Large intestine (tissue), 3 donors: ENCODE results near the gene E2F1. TPM values are rescaled to one million over a fixed set of nuclear protein-coding genes. Genes with fewer than 3 reads are reported as not detected.
A peak's percentile ranks its signal among the peaks of the same experiment; 100 is the strongest.

ENCODE experiments used
- DNase-seq, 2 donors: peaks; one replicate each; pipeline versions ENCODE4 v3.0.0 to v3.0.0-alpha.2; 2013
- H3K27ac ChIP-seq: one replicate; pipeline ENCODE4 v1.5.1; 2013; ENCODE audit warnings: low read length
- H3K27me3 ChIP-seq: 2 replicates; pipeline ENCODE4 v1.6.1; 2013; ENCODE audit warnings: low read length; ENCODE audit not compliant: control insufficient read depth, insufficient read depth
- H3K36me3 ChIP-seq: 2 replicates; pipeline ENCODE4 v1.6.1; 2013; ENCODE audit warnings: low read length; ENCODE audit not compliant: control insufficient read depth, insufficient read depth
- H3K4me1 ChIP-seq: one replicate; pipeline ENCODE4 v1.6.1; 2013; ENCODE audit warnings: low read length; ENCODE audit not compliant: control insufficient read depth, insufficient read depth
- H3K4me3 ChIP-seq: one replicate; pipeline ENCODE4 v1.5.1; 2013; ENCODE audit warnings: low read length
- H3K9me3 ChIP-seq: one replicate; pipeline ENCODE4 v1.6.1; 2013; ENCODE audit warnings: mild to moderate bottlenecking, low read depth, low read length, moderate library complexity; ENCODE audit not compliant: control insufficient read depth
- WGBS: methylation state at CpG from one replicate; pipeline ENCODE4 v1.1.5; 2013; ENCODE audit warnings: low lambda C conversion rate; ENCODE audit not compliant: insufficient coverage; 5-methylcytosine and 5-hydroxymethylcytosine counted together
- polyA plus RNA-seq: library from polyadenylated mRNA; unstranded; fragments of 120-200 nt; gene quantifications from one replicate; pipeline ENCODE4 v1.2.1, GENCODE V29; 2013

E2F1 gene
- polyA plus RNA-seq, 1 donor: 8.5 TPM

- Histone ChIP-seq H3K27ac (no peak overlapping the region), H3K4me1 (peaks cover 27% of the 10 kb centered on the region), H3K27me3 (no peaks in the 10 kb centered on the region), H3K36me3 (peaks cover 42% of the 10 kb centered on the region), H3K9me3 (peaks cover 3% of the 10 kb centered on the region), H3K4me3 (no peak overlapping the region)
- no peak for DNase-seq
- WGBS: no CpG with 5 or more reads among the region's 17 CpGs
Observed at GRCh38 chr20:33656783-33657703, 29.1 kb downstream of the E2F1 start.

- WGBS: no CpG with 5 or more reads among the region's 10 CpGs
Observed at GRCh38 chr20:33656010-33656782, 30.0 kb downstream of the E2F1 start.

GRCh38 chr20:33655164-33655563 lies 31.0 kb downstream of the E2F1 start:
- Histone ChIP-seq H3K27me3 (no peaks in the 10 kb centered on the region), H3K36me3 (peaks cover 38% of the 10 kb centered on the region), H3K27ac (peak overlapping the region; percentile 82), H3K9me3 (peaks cover 3% of the 10 kb centered on the region), H3K4me1 (peaks cover 37% of the 10 kb centered on the region), H3K4me3 (no peak overlapping the region)
- no peak for DNase-seq
- no CpG with 5 or more reads among the region's 4 CpGs for WGBS

More at GRCh38 chr20:33656010-33656782, 30.0 kb downstream of the E2F1 start:
- peaks cover 3% of the 10 kb centered on the region for H3K9me3 ChIP-seq
- H3K4me1 ChIP-seq: peaks cover 32% of the 10 kb centered on the region
- no peak overlapping the region for H3K27ac ChIP-seq
- H3K4me3 ChIP-seq: no peak overlapping the region
- H3K36me3 ChIP-seq: peaks cover 42% of the 10 kb centered on the region
- no peak for DNase-seq
- no peaks in the 10 kb centered on the region for H3K27me3 ChIP-seq

GRCh38 chr20:33654680-33655161 lies 31.5 kb downstream of the E2F1 start:
- Histone ChIP-seq H3K4me3 (no peak overlapping the region), H3K36me3 (peaks cover 34% of the 10 kb centered on the region), H3K4me1 (peaks cover 37% of the 10 kb centered on the region), H3K27me3 (no peaks in the 10 kb centered on the region), H3K9me3 (peaks cover 2% of the 10 kb centered on the region), H3K27ac (peak overlapping the region; percentile 82)
- WGBS: 50% methylated on average over 1 of the region's 14 CpGs
- peak in 1 of 2 donors; percentile 57 for DNase-seq

GRCh38 chr20:33653900-33654596 lies 32.1 kb downstream of the E2F1 start:
- no peak overlapping the region for H3K4me3 ChIP-seq
- H3K27ac ChIP-seq: peak overlapping the region; percentile 82
- peaks cover 37% of the 10 kb centered on the region for H3K4me1 ChIP-seq
- no peaks in the 10 kb centered on the region for H3K9me3 ChIP-seq
- peaks cover 27% of the 10 kb centered on the region for H3K36me3 ChIP-seq
- no peaks in the 10 kb centered on the region for H3K27me3 ChIP-seq
- WGBS: no CpG with 5 or more reads among the region's 11 CpGs
- peak; percentile 94 to 97 for DNase-seq

GRCh38 chr20:33653218-33653899 lies 32.8 kb downstream of the E2F1 start:
- peak overlapping the region; percentile 82 for H3K27ac ChIP-seq
- no peaks in the 10 kb centered on the region for H3K27me3 ChIP-seq
- no peak overlapping the region for H3K4me3 ChIP-seq
- DNase-seq: peak; percentile 82 to 83
- H3K36me3 ChIP-seq: peaks cover 23% of the 10 kb centered on the region
- H3K9me3 ChIP-seq: no peaks in the 10 kb centered on the region
- no CpG with 5 or more reads among the region's 16 CpGs for WGBS
- peaks cover 37% of the 10 kb centered on the region for H3K4me1 ChIP-seq

GRCh38 chr20:33651562-33652048 lies 34.6 kb downstream of the E2F1 start:
- H3K27ac ChIP-seq: no peak overlapping the region
- H3K4me3 ChIP-seq: no peak overlapping the region
- no peaks in the 10 kb centered on the region for H3K27me3 ChIP-seq
- no peaks in the 10 kb centered on the region for H3K9me3 ChIP-seq
- no peak for DNase-seq
- H3K4me1 ChIP-seq: peaks cover 37% of the 10 kb centered on the region
- peaks cover 18% of the 10 kb centered on the region for H3K36me3 ChIP-seq
- WGBS: 100% methylated on average over 1 of the region's 13 CpGs

GRCh38 chr20:33650753-33651561 lies 35.2 kb downstream of the E2F1 start:
- DNase-seq: peak in 1 of 2 donors; percentile 43
- no CpG with 5 or more reads among the region's 10 CpGs for WGBS
- peaks cover 20% of the 10 kb centered on the region for H3K36me3 ChIP-seq
- H3K4me1 ChIP-seq: peaks cover 37% of the 10 kb centered on the region
- H3K9me3 ChIP-seq: no peaks in the 10 kb centered on the region
- H3K27me3 ChIP-seq: no peaks in the 10 kb centered on the region
- no peak overlapping the region for H3K4me3 ChIP-seq
- H3K27ac ChIP-seq: no peak overlapping the region

- Histone ChIP-seq H3K9me3 (no peaks in the 10 kb centered on the region), H3K27me3 (no peaks in the 10 kb centered on the region), H3K4me3 (no peak overlapping the region), H3K27ac (no peak overlapping the region), H3K36me3 (peaks cover 27% of the 10 kb centered on the region), H3K4me1 (peaks cover 38% of the 10 kb centered on the region)
- DNase-seq: no peak
- WGBS: no CpG with 5 or more reads among the region's 11 CpGs
Observed at GRCh38 chr20:33650111-33650752, 36.0 kb downstream of the E2F1 start.
